Measurements from ENCODE around the gene MTOR. TPM values are rescaled to one million over a fixed set of nuclear protein-coding genes. Genes with fewer than 3 reads are reported as not detected.

Gene MTOR
- total RNA-seq, 1 donor from 2014 or later: 61.9 TPM

GRCh38 chr1:11142618-11143391, 119.5 kb downstream of the MTOR start:
- no peak for DNase-seq (ENCODE audit: low spot score)
- no peak for TF ChIP-seq CTCF (IDR thresholded peaks at IDR 0.05; ENCODE audit: unreplicated experiment)
- Mint-ChIP-seq H3K4me1 (ENCODE audit: unreplicated experiment) (no peaks in the 10 kb centered on the region), H3K9me3 (ENCODE audit: unreplicated experiment) (no peaks in the 10 kb centered on the region), H3K36me3 (ENCODE audit: low read depth, unreplicated experiment) (peaks cover 25% of the 10 kb centered on the region), H3K27ac (ENCODE audit: unreplicated experiment) (no peak overlapping the region), H3K27me3 (ENCODE audit: unreplicated experiment) (peaks cover 1% of the 10 kb centered on the region), H3K4me3 (ENCODE audit: unreplicated experiment) (no peak overlapping the region)

GRCh38 chr1:11138952-11139351, 123.4 kb downstream of the MTOR start:
- no peak for TF ChIP-seq CTCF (IDR thresholded peaks at IDR 0.05; ENCODE audit: unreplicated experiment)
- H3K9me3 Mint-ChIP-seq (ENCODE audit: unreplicated experiment): no peaks in the 10 kb centered on the region
- H3K4me3 Mint-ChIP-seq (ENCODE audit: unreplicated experiment): no peak overlapping the region
- peaks cover 23% of the 10 kb centered on the region for H3K36me3 Mint-ChIP-seq (ENCODE audit: low read depth, unreplicated experiment)
- peaks cover 1% of the 10 kb centered on the region for H3K27me3 Mint-ChIP-seq (ENCODE audit: unreplicated experiment)
- no peak overlapping the region for H3K27ac Mint-ChIP-seq (ENCODE audit: unreplicated experiment)
- H3K4me1 Mint-ChIP-seq (ENCODE audit: unreplicated experiment): no peaks in the 10 kb centered on the region
- DNase-seq (ENCODE audit: low spot score): no peak

- peaks cover 1% of the 10 kb centered on the region for H3K27me3 Mint-ChIP-seq (ENCODE audit: unreplicated experiment)
- DNase-seq (ENCODE audit: low spot score): no peak
- H3K36me3 Mint-ChIP-seq (ENCODE audit: low read depth, unreplicated experiment): peaks cover 24% of the 10 kb centered on the region
- no peaks in the 10 kb centered on the region for H3K4me1 Mint-ChIP-seq (ENCODE audit: unreplicated experiment)
- H3K9me3 Mint-ChIP-seq (ENCODE audit: unreplicated experiment): no peaks in the 10 kb centered on the region
- no peak overlapping the region for H3K4me3 Mint-ChIP-seq (ENCODE audit: unreplicated experiment)
- no peak for TF ChIP-seq CTCF (IDR thresholded peaks at IDR 0.05; ENCODE audit: unreplicated experiment)
- H3K27ac Mint-ChIP-seq (ENCODE audit: unreplicated experiment): no peak overlapping the region
These were observed 124.3 kb downstream of the MTOR start for GRCh38 chr1:11138029-11138428.

GRCh38 chr1:11134898-11135266, 127.5 kb downstream of the MTOR start:
- Mint-ChIP-seq H3K36me3 (ENCODE audit: low read depth, unreplicated experiment) (peaks cover 45% of the 10 kb centered on the region), H3K9me3 (ENCODE audit: unreplicated experiment) (no peaks in the 10 kb centered on the region), H3K4me1 (ENCODE audit: unreplicated experiment) (no peaks in the 10 kb centered on the region), H3K4me3 (ENCODE audit: unreplicated experiment) (peak overlapping the region; percentile 70), H3K27me3 (ENCODE audit: unreplicated experiment) (peaks cover 1% of the 10 kb centered on the region), H3K27ac (ENCODE audit: unreplicated experiment) (no peak overlapping the region)
- no peak for TF ChIP-seq CTCF (IDR thresholded peaks at IDR 0.05; ENCODE audit: unreplicated experiment)
- no peak for DNase-seq (ENCODE audit: low spot score)

- no peak for TF ChIP-seq CTCF (IDR thresholded peaks at IDR 0.05; ENCODE audit: unreplicated experiment)
- no peaks in the 10 kb centered on the region for H3K4me1 Mint-ChIP-seq (ENCODE audit: unreplicated experiment)
These were observed 128.0 kb downstream of the MTOR start for GRCh38 chr1:11134251-11134897.

More at GRCh38 chr1:11134251-11134897, 128.0 kb downstream of the MTOR start:
- Mint-ChIP-seq H3K36me3 (ENCODE audit: low read depth, unreplicated experiment) (peaks cover 50% of the 10 kb centered on the region), H3K27ac (ENCODE audit: unreplicated experiment) (no peak overlapping the region), H3K27me3 (ENCODE audit: unreplicated experiment) (peaks cover 1% of the 10 kb centered on the region), H3K9me3 (ENCODE audit: unreplicated experiment) (no peaks in the 10 kb centered on the region), H3K4me3 (ENCODE audit: unreplicated experiment) (no peak overlapping the region)
- no peak for DNase-seq (ENCODE audit: low spot score)
